Stimulated activated CD8-positive, alpha-beta memory T cell treated with anti-CD3 and anti-CD28 coated beads, Interleukin-4, amount 100 ng/mL, for 4 hours (primary cell): ENCODE data around the gene AKR7A3.
A peak's percentile ranks its signal among the peaks of the same experiment; 100 is the strongest.
"Not testable (repeated sequence)": the region's sequence is repeated elsewhere in the genome, so short reads cannot be mapped to it uniquely, and the experiment has no call there.

Source experiments
- DNase-seq, 2 donors: peaks; one replicate each; pipeline ENCODE4 v3.0.0-alpha.2; 2020; ENCODE audit warnings: low read depth in 2 of 2, low spot score in 1 of 2

AKR7A3 gene

GRCh38 chr1:19256301-19256700, 32.3 kb downstream of the AKR7A3 start:
- not testable (repeated sequence) for DNase-seq

- no peak for DNase-seq
These were observed 33.3 kb downstream of the AKR7A3 start for GRCh38 chr1:19255288-19255687.

GRCh38 chr1:19254416-19254815, 34.2 kb downstream of the AKR7A3 start:
- no peak for DNase-seq

- DNase-seq: peak; percentile 78 to 79
These were observed 37.0 kb downstream of the AKR7A3 start, which contains the start of the genes EMC1 and MRTO4 for GRCh38 chr1:19251305-19252196. TSS of gene EMC1 (minus strand) at chr1:19251524. CDS start at chr1:19251509, 15 bp downstream. TSS of gene MRTO4 (plus strand) at chr1:19251805. CDS start at chr1:19251836, 31 bp downstream.

GRCh38 chr1:19250629-19251304, 37.8 kb downstream of the AKR7A3 start:
- no peak for DNase-seq

GRCh38 chr1:19240673-19241538, 47.7 kb downstream of the AKR7A3 start:
- DNase-seq: peak; percentile 12 to 36

GRCh38 chr1:19239876-19240275, 48.7 kb downstream of the AKR7A3 start:
- no peak for DNase-seq

GRCh38 chr1:19234224-19234623, 54.3 kb downstream of the AKR7A3 start:
- DNase-seq: no peak
